ENCODE measurements around the gene SEMA6D.

The SEMA6D gene

GRCh38 chr15:47717036-47717612 lies at the start of gene SEMA6D:
Gene SEMA6D (plus strand): TSS chr15:47717505. CDS start chr15:47759799, 42,294 bp downstream.
- H3K4me1 Mint-ChIP-seq (ENCODE audit: low read depth), result peaks cover 8% of the 10 kb centered on the region
- no peaks in the 10 kb centered on the region for H3K36me3 Mint-ChIP-seq (ENCODE audit: low read depth)
- H3K27me3 Mint-ChIP-seq, result peaks cover 71% of the 10 kb centered on the region
- H3K4me3 Mint-ChIP-seq, result no peak within 1 kb of the TSS
- H3K27ac Mint-ChIP-seq, result no peak within 1 kb of the TSS
- H3K9me3 Mint-ChIP-seq, result no peaks in the 10 kb centered on the region

GRCh38 chr15:47669221-47669620 lies 48.1 kb upstream of the SEMA6D start:
- Mint-ChIP-seq H3K9me3 (no peaks in the 10 kb centered on the region), H3K4me1 (ENCODE audit: low read depth) (no peaks in the 10 kb centered on the region), H3K27me3 (peaks cover 3% of the 10 kb centered on the region), H3K27ac (no peak overlapping the region), H3K36me3 (ENCODE audit: low read depth) (no peaks in the 10 kb centered on the region), H3K4me3 (no peak overlapping the region)

GRCh38 chr15:47670365-47670764 lies 46.9 kb upstream of the SEMA6D start:
- Mint-ChIP-seq H3K4me1 (ENCODE audit: low read depth) (no peaks in the 10 kb centered on the region), H3K27ac (no peak overlapping the region), H3K9me3 (no peaks in the 10 kb centered on the region), H3K4me3 (no peak overlapping the region), H3K36me3 (ENCODE audit: low read depth) (no peaks in the 10 kb centered on the region), H3K27me3 (peaks cover 3% of the 10 kb centered on the region)

DNA sequence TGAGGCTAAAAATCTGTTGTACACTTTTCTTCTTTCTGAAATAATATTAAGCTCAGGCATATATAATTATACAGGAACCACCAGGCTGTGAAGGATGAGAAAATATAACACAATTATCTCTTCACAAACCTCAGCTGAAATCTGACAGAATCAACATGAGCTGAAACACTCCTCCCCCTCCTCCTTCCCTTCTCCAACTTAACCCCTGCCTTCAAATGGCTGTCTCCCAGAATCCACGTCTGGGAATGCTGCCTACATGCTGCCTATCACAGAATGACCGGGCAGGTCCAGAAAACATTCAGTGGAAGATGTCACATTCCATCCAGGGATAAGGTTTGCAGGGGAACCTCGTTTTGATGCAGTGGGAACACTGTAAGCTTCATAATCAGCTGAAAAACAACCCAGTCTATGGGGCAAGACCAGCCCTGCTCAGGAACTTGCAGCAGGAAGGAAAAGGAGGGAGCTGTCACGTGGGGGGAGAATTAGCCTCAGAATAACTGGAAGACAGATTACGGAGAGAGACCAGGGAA lies 44.0 kb upstream of the SEMA6D start:
- no peaks in the 10 kb centered on the region for H3K4me1 Mint-ChIP-seq (ENCODE audit: low read depth)
- no peaks in the 10 kb centered on the region for H3K27me3 Mint-ChIP-seq
- H3K9me3 Mint-ChIP-seq, result peaks cover 4% of the 10 kb centered on the region
- H3K4me3 Mint-ChIP-seq, result no peak overlapping the region
- H3K27ac Mint-ChIP-seq, result no peak overlapping the region
- no peaks in the 10 kb centered on the region for H3K36me3 Mint-ChIP-seq (ENCODE audit: low read depth)

DNA sequence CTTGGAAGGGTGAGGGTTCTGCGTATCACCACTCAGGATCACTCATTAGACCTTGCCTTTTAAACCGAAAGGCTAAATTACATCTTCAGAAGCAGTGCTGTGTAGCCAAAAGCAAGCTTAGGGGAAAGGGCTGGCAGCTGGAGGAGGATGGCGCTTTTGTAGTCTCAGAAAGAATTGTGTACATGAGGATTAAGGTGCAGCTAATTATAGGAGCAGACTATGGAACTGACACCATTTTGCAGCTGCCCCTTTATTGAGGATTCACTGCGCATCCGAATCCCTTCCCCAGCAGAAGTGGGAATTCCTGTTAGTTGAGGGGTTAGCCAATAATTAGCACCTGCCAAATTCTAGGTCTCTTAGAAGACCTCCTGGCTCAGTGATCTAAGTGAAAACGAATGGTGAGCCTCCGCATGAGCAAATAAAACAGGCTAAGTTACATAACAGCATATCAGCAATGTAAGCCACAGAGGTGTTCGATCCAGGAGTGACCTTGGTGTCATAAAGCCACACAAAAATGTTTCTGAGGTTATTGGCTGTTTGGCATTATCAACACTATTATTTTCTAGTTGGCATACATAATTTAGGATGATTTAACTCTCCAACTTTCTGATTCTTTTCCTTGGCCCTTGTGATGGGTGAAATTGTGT lies 42.6 kb upstream of the SEMA6D start:
- H3K4me1 Mint-ChIP-seq (ENCODE audit: low read depth), result no peaks in the 10 kb centered on the region
- peaks cover 4% of the 10 kb centered on the region for H3K9me3 Mint-ChIP-seq
- no peak overlapping the region for H3K4me3 Mint-ChIP-seq
- H3K36me3 Mint-ChIP-seq (ENCODE audit: low read depth), result no peaks in the 10 kb centered on the region
- H3K27me3 Mint-ChIP-seq, result no peaks in the 10 kb centered on the region
- H3K27ac Mint-ChIP-seq, result no peak overlapping the region

DNA sequence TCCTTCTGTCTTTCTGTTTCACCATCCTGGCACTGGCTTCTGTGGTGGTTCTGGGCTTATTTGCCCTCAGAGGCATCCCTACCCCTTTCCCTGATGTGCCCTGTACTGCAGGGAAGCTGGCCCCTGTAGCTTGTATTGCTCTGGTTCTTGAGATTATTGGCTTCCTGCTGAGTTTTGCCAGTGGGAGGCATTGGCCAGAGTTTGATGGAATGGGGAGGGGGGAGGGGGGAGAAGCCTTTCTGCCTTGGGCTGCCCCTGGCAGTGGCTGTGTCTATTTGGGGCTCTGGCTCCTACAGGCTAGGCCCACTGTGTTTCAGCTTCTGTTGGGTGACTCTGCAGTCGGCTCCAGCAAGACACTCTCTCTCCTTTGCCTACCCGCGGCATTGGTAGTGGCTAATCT lies 41.6 kb upstream of the SEMA6D start:
- Mint-ChIP-seq H3K36me3 (ENCODE audit: low read depth) (no peaks in the 10 kb centered on the region), H3K27ac (no peak overlapping the region), H3K9me3 (peaks cover 4% of the 10 kb centered on the region), H3K4me1 (ENCODE audit: low read depth) (no peaks in the 10 kb centered on the region), H3K27me3 (no peaks in the 10 kb centered on the region), H3K4me3 (no peak overlapping the region)

GRCh38 chr15:47678040-47678439 lies 39.3 kb upstream of the SEMA6D start:
- no peaks in the 10 kb centered on the region for H3K36me3 Mint-ChIP-seq (ENCODE audit: low read depth)
- no peaks in the 10 kb centered on the region for H3K27me3 Mint-ChIP-seq
- no peak overlapping the region for H3K4me3 Mint-ChIP-seq
- no peak overlapping the region for H3K27ac Mint-ChIP-seq
- H3K9me3 Mint-ChIP-seq, result peaks cover 10% of the 10 kb centered on the region
- H3K4me1 Mint-ChIP-seq (ENCODE audit: low read depth), result no peaks in the 10 kb centered on the region

DNA sequence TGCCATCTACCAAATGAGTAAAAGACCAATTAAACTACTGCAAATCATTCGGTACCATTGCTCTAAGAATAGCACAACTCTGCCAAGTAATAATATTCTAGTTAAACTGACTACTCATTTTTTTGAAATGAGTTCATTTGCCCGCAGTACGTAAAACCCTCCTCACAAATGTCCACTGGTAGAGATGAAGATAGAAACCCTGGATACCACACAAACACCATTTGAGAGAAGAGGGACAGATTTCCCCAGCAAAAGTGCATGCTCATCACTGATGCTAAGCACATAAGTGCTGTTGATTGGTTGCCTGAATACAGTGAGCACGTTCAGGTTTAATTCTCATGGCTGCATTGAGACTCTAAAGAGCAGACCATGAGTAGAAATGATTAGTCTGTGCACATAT lies 34.6 kb upstream of the SEMA6D start:
- no peak overlapping the region for H3K27ac Mint-ChIP-seq
- no peaks in the 10 kb centered on the region for H3K36me3 Mint-ChIP-seq (ENCODE audit: low read depth)
- H3K27me3 Mint-ChIP-seq, result peaks cover 2% of the 10 kb centered on the region
- peaks cover 9% of the 10 kb centered on the region for H3K9me3 Mint-ChIP-seq
- H3K4me1 Mint-ChIP-seq (ENCODE audit: low read depth), result no peaks in the 10 kb centered on the region
- no peak overlapping the region for H3K4me3 Mint-ChIP-seq

GRCh38 chr15:47685141-47685870 lies 32.0 kb upstream of the SEMA6D start:
- Mint-ChIP-seq H3K27me3 (peaks cover 3% of the 10 kb centered on the region), H3K36me3 (ENCODE audit: low read depth) (no peaks in the 10 kb centered on the region), H3K27ac (no peak overlapping the region), H3K4me1 (ENCODE audit: low read depth) (no peaks in the 10 kb centered on the region), H3K9me3 (peaks cover 10% of the 10 kb centered on the region), H3K4me3 (no peak overlapping the region)

GRCh38 chr15:47688573-47689086 lies 28.7 kb upstream of the SEMA6D start:
- Mint-ChIP-seq H3K9me3 (peaks cover 5% of the 10 kb centered on the region), H3K4me1 (ENCODE audit: low read depth) (no peaks in the 10 kb centered on the region), H3K27me3 (peaks cover 3% of the 10 kb centered on the region), H3K36me3 (ENCODE audit: low read depth) (no peaks in the 10 kb centered on the region), H3K4me3 (no peak overlapping the region), H3K27ac (no peak overlapping the region)

DNA sequence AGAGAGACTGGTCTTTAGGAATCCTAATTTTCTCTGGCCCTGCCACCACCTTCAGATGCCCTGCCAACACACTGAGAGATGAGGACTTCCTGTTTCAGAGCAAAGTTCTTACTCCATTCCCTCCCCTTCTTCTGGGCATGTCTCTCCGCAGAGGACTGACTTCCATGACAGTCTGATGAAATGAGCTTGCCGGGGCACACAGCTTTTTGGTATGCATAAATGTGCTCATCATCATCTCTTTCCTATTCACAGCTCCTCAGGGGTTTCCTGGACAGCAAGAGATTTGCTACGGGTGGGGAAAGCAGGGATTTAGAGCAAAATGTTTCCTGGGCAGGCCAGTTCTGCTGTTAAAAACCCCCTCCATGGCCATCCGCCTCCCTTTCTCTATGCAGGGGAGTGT lies 27.6 kb upstream of the SEMA6D start:
- peaks cover 5% of the 10 kb centered on the region for H3K9me3 Mint-ChIP-seq
- no peaks in the 10 kb centered on the region for H3K4me1 Mint-ChIP-seq (ENCODE audit: low read depth)
- H3K36me3 Mint-ChIP-seq (ENCODE audit: low read depth), result no peaks in the 10 kb centered on the region
- H3K27me3 Mint-ChIP-seq, result peaks cover 3% of the 10 kb centered on the region
- H3K4me3 Mint-ChIP-seq, result no peak overlapping the region
- H3K27ac Mint-ChIP-seq, result no peak overlapping the region

GRCh38 chr15:47691882-47692281 lies 25.4 kb upstream of the SEMA6D start:
- Mint-ChIP-seq H3K4me1 (ENCODE audit: low read depth) (no peaks in the 10 kb centered on the region), H3K36me3 (ENCODE audit: low read depth) (no peaks in the 10 kb centered on the region), H3K9me3 (peaks cover 9% of the 10 kb centered on the region), H3K27ac (no peak overlapping the region), H3K4me3 (no peak overlapping the region), H3K27me3 (peaks cover 3% of the 10 kb centered on the region)

GRCh38 chr15:47696351-47696750 lies 21.0 kb upstream of the SEMA6D start:
- Mint-ChIP-seq H3K4me1 (ENCODE audit: low read depth) (no peaks in the 10 kb centered on the region), H3K27me3 (no peaks in the 10 kb centered on the region), H3K4me3 (no peak overlapping the region), H3K9me3 (peaks cover 4% of the 10 kb centered on the region), H3K27ac (no peak overlapping the region), H3K36me3 (ENCODE audit: low read depth) (no peaks in the 10 kb centered on the region)

DNA sequence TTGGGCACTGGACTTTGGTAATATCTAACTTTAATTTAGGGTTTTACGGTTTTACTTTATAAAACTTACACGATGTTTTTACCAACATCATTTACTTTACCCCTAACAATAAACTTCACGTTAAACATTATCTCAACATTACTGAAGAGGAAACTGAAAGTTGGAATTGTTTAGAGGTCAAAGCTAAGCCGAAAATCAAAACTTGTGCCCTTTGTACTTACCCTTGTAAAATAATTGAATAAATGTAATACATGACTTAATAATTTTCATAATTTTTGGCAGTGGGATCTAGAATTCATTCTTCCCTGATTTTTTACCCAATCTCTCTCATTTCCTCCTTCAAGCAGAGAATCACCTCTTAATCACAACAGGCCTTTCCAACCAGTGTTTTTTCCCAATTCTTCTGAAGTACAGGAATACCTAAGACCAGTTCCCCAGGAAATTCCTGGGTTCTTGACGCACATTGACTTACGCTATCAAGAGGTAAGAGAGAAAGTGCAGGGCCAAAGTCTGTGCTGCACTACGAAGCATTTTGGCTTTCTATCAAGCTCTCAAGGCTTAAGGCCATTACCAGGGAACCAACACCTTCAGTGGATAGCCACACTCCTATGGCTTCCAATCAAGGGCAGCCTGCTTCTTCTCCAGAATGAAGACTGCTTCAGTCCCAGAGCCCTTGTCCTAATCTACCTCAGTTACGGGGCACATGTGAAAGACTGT lies 11.9 kb upstream of the SEMA6D start:
- no peaks in the 10 kb centered on the region for H3K36me3 Mint-ChIP-seq (ENCODE audit: low read depth)
- peaks cover 4% of the 10 kb centered on the region for H3K27me3 Mint-ChIP-seq
- no peak overlapping the region for H3K4me3 Mint-ChIP-seq
- H3K9me3 Mint-ChIP-seq, result no peaks in the 10 kb centered on the region
- no peaks in the 10 kb centered on the region for H3K4me1 Mint-ChIP-seq (ENCODE audit: low read depth)
- H3K27ac Mint-ChIP-seq, result no peak overlapping the region

GRCh38 chr15:47707391-47707790 lies 9.9 kb upstream of the SEMA6D start:
- no peaks in the 10 kb centered on the region for H3K36me3 Mint-ChIP-seq (ENCODE audit: low read depth)
- no peak overlapping the region for H3K4me3 Mint-ChIP-seq
- peaks cover 4% of the 10 kb centered on the region for H3K27me3 Mint-ChIP-seq
- no peak overlapping the region for H3K27ac Mint-ChIP-seq
- H3K4me1 Mint-ChIP-seq (ENCODE audit: low read depth), result no peaks in the 10 kb centered on the region
- H3K9me3 Mint-ChIP-seq, result no peaks in the 10 kb centered on the region

All from stimulated activated naive CD8-positive, alpha-beta T cell treated with anti-CD3 and anti-CD28 coated beads, Interleukin-15, Interleukin-2, amounts not matched to agents 100 ng/mL and 50 ng/mL, for 24 hours (primary cell).